Muscle of leg (tissue), 11 donors: Measurements from ENCODE around the gene ALK. TPM values are rescaled to one million over a fixed set of nuclear protein-coding genes. Genes with fewer than 3 reads are reported as not detected.

Source experiments
- DNase-seq: peaks from one replicate; pipeline ENCODE4 v3.0.0; 2013
- H3K27ac ChIP-seq: one replicate; pipeline ENCODE4 v1.5.1; 2013; ENCODE audit warnings: mild to moderate bottlenecking, low read length, control low read depth
- H3K27me3 ChIP-seq: one replicate; pipeline ENCODE4 v1.6.1; 2013; ENCODE audit warnings: low read length; ENCODE audit not compliant: control insufficient read depth, insufficient read depth
- H3K36me3 ChIP-seq: one replicate; pipeline ENCODE4 v1.6.1; 2013; ENCODE audit warnings: low read length; ENCODE audit not compliant: control insufficient read depth, insufficient read depth
- H3K4me1 ChIP-seq: one replicate; pipeline ENCODE4 v1.6.1; 2013; ENCODE audit warnings: low read length; ENCODE audit not compliant: control insufficient read depth, insufficient read depth
- H3K4me3 ChIP-seq: one replicate; pipeline ENCODE4 v1.5.1; 2013; ENCODE audit warnings: low read length, control low read depth
- H3K9me3 ChIP-seq: replicated peaks from 2 replicates; pipeline ENCODE4 v1.6.1; 2013; ENCODE audit warnings: low read depth, low read length; ENCODE audit not compliant: control insufficient read depth
- WGBS: methylation state at CpG from one replicate; pipeline ENCODE4 v1.1.5; 2013; ENCODE audit warnings: missing lambda C conversion rate; ENCODE audit not compliant: insufficient coverage; 5-methylcytosine and 5-hydroxymethylcytosine counted together
- polyA plus RNA-seq, 8 donors: library from polyadenylated mRNA; unstranded; fragments of 120-200 nt; gene quantifications; one replicate each; pipeline versions ENCODE4 v1.2.1 to v1.2.3, GENCODE V29; 2013; ENCODE audit warnings: inconsistent platforms in 1 of 8, low replicate concordance in 1 of 8; ENCODE audit not compliant: insufficient read length in 8 of 8, insufficient read depth in 1 of 8
- total RNA-seq: library from RNA; stranded (reverse); fragments of 120-200 nt; gene quantifications from one replicate; pipeline ENCODE4 v1.2.4, GENCODE V29; 2013

Gene ALK
- total and polyA plus RNA-seq, 9 donors = 0.04 to 0.29 (median 0.09) TPM

DNA sequence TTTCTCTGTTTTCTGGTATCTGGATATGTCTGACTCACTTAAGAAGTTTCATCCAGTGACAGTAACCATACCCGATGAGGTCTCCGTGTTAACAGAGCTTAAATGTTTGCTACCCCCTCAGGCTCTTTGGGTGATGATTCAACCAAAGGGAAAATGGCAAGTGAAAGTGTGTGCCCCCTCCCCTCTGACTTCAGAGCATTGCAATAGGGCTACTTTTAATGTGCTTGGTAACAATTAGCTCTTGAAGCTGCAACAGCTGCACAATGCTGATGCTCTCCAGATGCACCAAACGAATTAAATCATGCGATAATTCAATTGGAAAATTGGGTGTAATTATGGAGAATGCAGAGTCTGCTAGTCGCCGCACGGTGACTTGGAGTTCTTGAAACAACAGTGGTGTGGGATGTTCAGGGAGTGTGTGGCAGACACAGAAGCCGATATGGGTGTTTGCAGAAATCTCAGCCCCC lies 270.7 kb downstream of the ALK start:
- WGBS = 75% methylated on average over 2 of the region's 8 CpGs
- Histone ChIP-seq H3K27ac (no peak overlapping the region), H3K4me3 (no peak overlapping the region), H3K27me3 (no peaks in the 10 kb centered on the region), H3K36me3 (no peaks in the 10 kb centered on the region), H3K4me1 (peaks cover 2% of the 10 kb centered on the region), H3K9me3 (peaks cover 17% of the 10 kb centered on the region)
- DNase-seq = no peak

DNA sequence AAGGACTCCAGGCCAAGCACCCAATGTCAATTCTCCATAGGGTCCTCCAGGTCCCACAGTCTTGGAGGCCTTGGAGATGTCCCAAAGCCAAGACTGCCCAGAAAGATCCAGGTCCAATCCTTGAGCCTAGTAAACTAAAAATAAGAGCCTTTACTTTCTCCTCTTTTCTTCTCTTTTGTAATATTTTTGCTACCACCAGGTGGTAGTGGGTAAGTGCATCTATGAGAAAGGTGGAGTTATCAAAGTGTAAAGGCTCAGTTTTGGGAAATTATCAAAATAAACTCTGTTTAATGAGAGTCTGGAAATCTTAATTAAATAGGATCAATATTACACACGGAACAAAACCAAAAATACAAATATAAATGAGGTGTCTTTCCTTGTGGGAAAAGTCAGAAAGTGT lies 276.4 kb downstream of the ALK start:
- Histone ChIP-seq H3K9me3 (peaks cover 17% of the 10 kb centered on the region), H3K27me3 (no peaks in the 10 kb centered on the region), H3K27ac (no peak overlapping the region), H3K4me3 (no peak overlapping the region), H3K4me1 (no peaks in the 10 kb centered on the region), H3K36me3 (no peaks in the 10 kb centered on the region)
- no CpG with 5 or more reads among the region's 1 CpG for WGBS
- DNase-seq = no peak

DNA sequence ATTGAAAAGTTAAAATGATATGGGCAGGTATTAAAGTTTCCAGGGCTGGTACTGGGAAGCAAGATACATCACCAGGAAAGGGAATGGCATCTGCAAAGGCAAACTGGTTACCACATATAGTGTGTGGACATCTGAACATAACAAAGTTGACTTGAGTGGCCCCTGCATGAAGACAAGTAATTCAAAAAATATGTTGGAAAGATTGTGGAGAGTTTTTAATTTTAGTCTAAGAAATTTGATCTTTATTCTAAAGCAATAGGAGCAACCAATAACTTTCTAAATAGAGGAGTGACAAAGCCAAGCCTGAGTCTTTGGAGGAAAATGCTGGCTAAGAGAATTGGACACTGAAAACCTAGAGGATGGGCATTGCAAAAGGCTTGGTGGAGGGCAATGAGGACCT lies 278.2 kb downstream of the ALK start:
- H3K4me3 ChIP-seq = no peak overlapping the region
- H3K9me3 ChIP-seq = no peaks in the 10 kb centered on the region
- H3K36me3 ChIP-seq = no peaks in the 10 kb centered on the region
- H3K27me3 ChIP-seq = no peaks in the 10 kb centered on the region
- no peak overlapping the region for H3K27ac ChIP-seq
- DNase-seq = no peak
- H3K4me1 ChIP-seq = no peaks in the 10 kb centered on the region

DNA sequence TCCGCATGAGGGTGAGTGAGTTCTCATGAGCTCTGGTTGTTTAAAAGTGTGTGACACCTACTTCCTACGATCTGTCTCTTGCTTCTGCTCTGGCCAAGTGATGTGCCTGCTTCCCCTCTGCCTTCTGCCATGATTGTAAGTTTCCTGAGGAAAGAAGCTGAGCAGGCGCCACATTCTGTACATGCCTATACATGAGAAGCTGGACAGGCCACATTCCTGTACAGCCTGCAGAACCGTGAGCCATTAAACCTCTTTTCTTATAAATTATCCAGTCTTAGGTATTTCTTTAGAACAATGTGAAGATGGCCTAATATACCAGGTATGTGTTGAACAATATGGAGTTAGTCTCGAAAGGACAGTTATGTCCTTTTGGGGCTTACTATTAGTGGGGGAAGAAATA lies 281.0 kb downstream of the ALK start:
- no peak overlapping the region for H3K27ac ChIP-seq
- H3K4me1 ChIP-seq = no peaks in the 10 kb centered on the region
- DNase-seq = no peak
- H3K4me3 ChIP-seq = no peak overlapping the region
- no peaks in the 10 kb centered on the region for H3K36me3 ChIP-seq
- WGBS = no CpG with 5 or more reads among the region's 5 CpGs
- no peaks in the 10 kb centered on the region for H3K27me3 ChIP-seq
- H3K9me3 ChIP-seq = no peaks in the 10 kb centered on the region

DNA sequence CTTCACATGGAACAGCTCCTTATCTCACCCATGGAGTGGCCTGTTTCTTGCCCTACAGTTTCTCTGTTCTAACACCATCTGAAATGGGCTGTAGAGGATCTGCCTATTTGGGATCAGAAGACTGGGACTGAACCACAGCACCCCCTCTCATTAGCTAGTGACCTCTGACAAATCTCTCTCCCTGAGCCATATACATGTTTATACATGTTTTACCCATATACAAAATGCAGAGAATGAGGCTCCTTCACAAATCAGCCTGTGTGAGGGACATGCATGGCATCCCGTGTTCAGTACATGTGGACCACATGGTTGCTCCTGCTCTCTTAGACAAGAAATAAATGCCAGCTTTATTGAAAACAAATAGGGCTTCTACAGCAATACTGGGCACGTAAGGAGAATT lies 282.7 kb downstream of the ALK start:
- no CpG with 5 or more reads among the region's 2 CpGs for WGBS
- no peaks in the 10 kb centered on the region for H3K9me3 ChIP-seq
- H3K36me3 ChIP-seq = no peaks in the 10 kb centered on the region
- no peak overlapping the region for H3K4me3 ChIP-seq
- H3K27me3 ChIP-seq = no peaks in the 10 kb centered on the region
- H3K4me1 ChIP-seq = no peaks in the 10 kb centered on the region
- H3K27ac ChIP-seq = no peak overlapping the region
- no peak for DNase-seq

DNA sequence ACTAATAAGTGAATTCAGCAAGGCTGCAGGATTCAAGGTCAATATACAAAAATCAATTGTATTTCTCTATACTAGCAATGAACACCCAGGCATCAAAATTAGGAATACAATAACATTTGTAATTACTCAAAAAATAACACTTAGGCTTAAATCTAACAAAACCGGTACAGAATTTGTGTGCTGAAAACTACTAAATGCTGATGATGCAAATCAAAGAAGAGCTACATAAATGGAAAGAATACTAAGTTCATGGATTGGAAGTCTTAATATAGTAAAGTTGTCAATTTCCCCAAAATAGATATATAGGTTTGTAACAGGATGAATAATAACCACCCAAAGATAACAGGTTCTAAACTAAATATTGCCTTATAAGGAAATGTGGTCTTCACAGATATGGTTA lies 286.5 kb downstream of the ALK start:
- Histone ChIP-seq H3K4me1 (no peaks in the 10 kb centered on the region), H3K9me3 (no peaks in the 10 kb centered on the region), H3K27me3 (no peaks in the 10 kb centered on the region), H3K27ac (no peak overlapping the region), H3K4me3 (no peak overlapping the region), H3K36me3 (no peaks in the 10 kb centered on the region)
- DNase-seq = no peak
- no CpG with 5 or more reads among the region's 1 CpG for WGBS

DNA sequence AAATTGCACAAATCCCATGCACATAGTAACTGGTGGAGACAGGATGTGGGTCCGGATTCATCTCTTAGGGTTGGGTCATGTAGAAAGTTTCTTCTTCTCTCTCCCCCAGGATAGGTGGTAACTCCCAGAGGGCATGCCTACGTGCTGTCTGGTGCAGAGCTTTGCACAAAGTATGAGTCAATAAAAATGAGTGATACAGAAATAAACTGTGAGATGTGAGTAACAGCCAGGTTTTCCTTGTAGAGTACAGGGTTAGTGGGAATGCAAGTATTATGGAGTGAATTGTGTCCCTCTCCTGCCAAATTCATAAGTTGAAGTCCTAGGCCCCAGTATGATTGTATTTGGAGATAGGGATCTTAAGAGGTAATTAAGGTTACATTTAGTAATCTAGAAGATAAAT lies 289.4 kb downstream of the ALK start:
- Histone ChIP-seq H3K27me3 (no peaks in the 10 kb centered on the region), H3K9me3 (no peaks in the 10 kb centered on the region), H3K4me3 (no peak overlapping the region), H3K4me1 (peaks cover 3% of the 10 kb centered on the region), H3K27ac (no peak overlapping the region), H3K36me3 (no peaks in the 10 kb centered on the region)
- no peak for DNase-seq
- WGBS = no CpG with 5 or more reads among the region's 2 CpGs

DNA sequence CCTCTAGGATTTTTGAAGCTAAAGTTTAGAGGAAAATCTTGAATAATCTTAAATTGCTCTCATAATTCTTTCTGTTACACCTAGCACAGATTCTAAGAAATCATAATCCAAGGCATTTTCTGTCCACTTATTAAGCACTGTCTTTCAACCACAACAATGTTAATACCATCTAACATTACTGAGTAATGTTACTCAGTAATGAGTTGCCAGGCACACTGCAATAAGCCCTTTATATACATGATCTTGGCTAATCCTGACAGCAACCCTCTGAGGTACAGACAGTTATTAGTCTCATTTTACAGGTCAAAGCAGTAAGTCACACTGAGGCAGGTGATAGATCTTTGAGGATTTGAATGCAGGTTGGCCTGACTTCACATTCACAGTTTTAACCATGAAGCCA lies 291.9 kb downstream of the ALK start:
- DNase-seq = no peak
- no peaks in the 10 kb centered on the region for H3K27me3 ChIP-seq
- no peaks in the 10 kb centered on the region for H3K36me3 ChIP-seq
- H3K4me3 ChIP-seq = no peak overlapping the region
- no peak overlapping the region for H3K27ac ChIP-seq
- H3K4me1 ChIP-seq = peaks cover 5% of the 10 kb centered on the region
- H3K9me3 ChIP-seq = no peaks in the 10 kb centered on the region

DNA sequence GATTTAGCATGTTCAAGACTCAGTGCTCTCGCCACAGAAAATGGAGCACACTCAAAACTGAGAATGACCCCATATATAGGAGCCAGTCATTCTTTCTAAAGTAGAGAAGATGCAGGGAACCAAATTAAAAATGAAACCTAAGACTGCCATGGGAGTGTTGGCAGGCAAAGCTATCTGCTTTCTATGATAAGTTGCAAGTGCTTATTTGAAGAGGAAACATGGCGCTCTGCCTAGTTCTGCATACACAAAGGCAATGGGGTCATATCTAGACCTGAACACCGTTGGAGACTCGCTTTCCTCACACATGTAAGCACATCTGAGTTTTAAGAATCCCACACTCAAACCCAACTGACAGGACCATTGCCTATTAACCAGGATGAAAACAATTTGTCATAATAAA lies 292.5 kb downstream of the ALK start:
- Histone ChIP-seq H3K36me3 (no peaks in the 10 kb centered on the region), H3K9me3 (no peaks in the 10 kb centered on the region), H3K27ac (no peak overlapping the region), H3K4me3 (no peak overlapping the region), H3K27me3 (no peaks in the 10 kb centered on the region), H3K4me1 (peaks cover 5% of the 10 kb centered on the region)
- peak; percentile 19 for DNase-seq
- 100% methylated on average over 1 of the region's 4 CpGs for WGBS

DNA sequence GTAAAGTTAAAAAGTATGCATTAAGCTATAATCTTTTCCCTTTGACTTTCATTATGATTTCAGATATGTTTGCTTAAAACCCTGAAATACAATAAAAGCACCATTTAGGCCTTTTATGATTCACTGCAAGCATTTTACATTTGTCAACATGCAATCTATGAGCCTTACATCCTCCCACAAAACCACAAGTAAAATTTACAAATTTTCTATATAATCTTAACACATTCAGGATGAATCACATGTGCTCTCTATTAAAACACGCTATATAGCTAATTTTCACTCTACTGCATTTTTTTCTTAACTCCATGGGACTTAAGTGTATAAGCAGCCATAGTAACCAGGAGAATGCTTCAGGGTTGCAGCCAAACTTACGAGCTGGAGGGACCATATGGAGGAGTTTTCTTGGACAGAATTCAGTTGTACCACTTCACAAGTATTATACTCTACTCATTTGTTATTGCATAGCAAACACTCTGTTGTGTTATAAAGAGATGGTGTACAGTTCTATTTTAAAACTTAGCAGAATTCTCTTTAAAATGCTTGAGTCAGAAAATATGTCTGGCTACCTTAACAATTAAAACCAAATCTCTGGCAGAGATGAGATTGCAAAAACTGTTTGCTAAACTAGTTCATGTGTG lies 293.2 kb downstream of the ALK start:
- WGBS = no CpG with 5 or more reads among the region's 2 CpGs
- Histone ChIP-seq H3K9me3 (no peaks in the 10 kb centered on the region), H3K4me1 (peaks cover 5% of the 10 kb centered on the region), H3K27me3 (no peaks in the 10 kb centered on the region), H3K27ac (no peak overlapping the region), H3K4me3 (no peak overlapping the region), H3K36me3 (no peaks in the 10 kb centered on the region)
- peak; percentile 21 for DNase-seq

DNA sequence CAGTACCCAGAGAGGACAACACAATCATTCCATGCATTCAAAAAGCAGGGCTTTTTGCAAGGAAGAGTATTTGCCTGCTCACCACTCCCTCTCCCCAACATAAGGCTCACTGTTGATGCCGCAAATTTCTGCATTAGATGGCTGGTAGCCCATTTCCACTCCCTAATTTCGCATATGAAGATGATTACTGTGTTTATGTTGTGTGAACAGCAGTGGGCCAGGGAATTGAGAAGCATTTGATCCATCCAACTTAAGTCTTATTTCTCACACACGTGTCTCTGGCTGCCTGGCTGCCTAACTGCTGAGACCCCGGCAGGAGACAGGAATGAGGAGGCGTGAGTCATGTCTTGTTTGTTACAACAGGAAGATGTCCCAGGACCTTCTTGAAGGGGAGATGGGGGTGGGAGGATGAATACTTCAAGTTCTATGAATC lies 294.1 kb downstream of the ALK start:
- Histone ChIP-seq H3K4me1 (peaks cover 5% of the 10 kb centered on the region), H3K27ac (no peak overlapping the region), H3K9me3 (no peaks in the 10 kb centered on the region), H3K36me3 (no peaks in the 10 kb centered on the region), H3K4me3 (no peak overlapping the region), H3K27me3 (no peaks in the 10 kb centered on the region)
- no CpG with 5 or more reads among the region's 5 CpGs for WGBS
- peak; percentile 53 for DNase-seq
